Activated CD4-positive, alpha-beta T cell treated with anti-CD3 and anti-CD28 coated beads for 48 hours (primary cell): ENCODE data around the gene ZNF888.
A peak's percentile ranks its signal among the peaks of the same experiment; 100 is the strongest.
"Not testable (repeated sequence)": the region's sequence is repeated elsewhere in the genome, so short reads cannot be mapped to it uniquely, and the experiment has no call there.

Experiments used
- DNase-seq: peaks from one replicate; pipeline ENCODE4 v3.0.0-alpha.2; 2020

The ZNF888 gene

GRCh38 chr19:52871466-52871865, 51.8 kb downstream of the ZNF888 start:
- DNase-seq = no peak

DNA sequence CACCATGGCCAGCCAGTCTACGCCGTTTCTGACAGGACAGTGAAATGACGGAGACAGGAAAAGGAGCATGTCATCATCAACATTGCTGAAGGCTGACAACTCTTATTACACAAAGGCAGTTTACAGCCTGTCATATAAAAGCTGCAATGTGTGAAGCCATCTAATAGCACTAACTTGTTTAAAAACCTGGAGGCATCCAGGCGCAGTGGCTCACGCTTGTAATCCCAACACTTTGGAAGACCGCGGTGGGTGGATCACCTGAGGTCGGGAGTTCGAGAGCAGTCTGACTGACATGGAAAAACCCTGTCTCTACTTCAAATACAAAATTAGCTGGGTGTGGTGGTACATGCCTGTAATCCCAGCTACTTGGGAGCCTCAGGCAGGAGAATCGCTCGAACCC, 55.2 kb downstream of the ZNF888 start:
- DNase-seq = not testable (repeated sequence)

- peak; percentile 78 for DNase-seq
These were observed 65.6 kb downstream of the ZNF888 start, which contains the start of gene ZNF468 for GRCh38 chr19:52857378-52858191. Gene ZNF468 (minus strand): TSS chr19:52857619. CDS start chr19:52854272, 3,347 bp downstream.

- not testable (repeated sequence) for DNase-seq
These were observed 66.5 kb downstream of the ZNF888 start for GRCh38 chr19:52856540-52857377.
